GM19438 (cell line): ENCODE data around the gene KRTAP10-7.
"Not testable (repeated sequence)": the region's sequence is repeated elsewhere in the genome, so short reads cannot be mapped to it uniquely, and the experiment has no call there.

Source experiments
- ATAC-seq: cut with Tn5 transposase; IDR thresholded peaks from one replicate; pipeline ENCODE4 v1.9.1; 2021; ENCODE audit warnings: low read depth; ENCODE audit not compliant: unreplicated experiment

The KRTAP10-7 gene

DNA sequence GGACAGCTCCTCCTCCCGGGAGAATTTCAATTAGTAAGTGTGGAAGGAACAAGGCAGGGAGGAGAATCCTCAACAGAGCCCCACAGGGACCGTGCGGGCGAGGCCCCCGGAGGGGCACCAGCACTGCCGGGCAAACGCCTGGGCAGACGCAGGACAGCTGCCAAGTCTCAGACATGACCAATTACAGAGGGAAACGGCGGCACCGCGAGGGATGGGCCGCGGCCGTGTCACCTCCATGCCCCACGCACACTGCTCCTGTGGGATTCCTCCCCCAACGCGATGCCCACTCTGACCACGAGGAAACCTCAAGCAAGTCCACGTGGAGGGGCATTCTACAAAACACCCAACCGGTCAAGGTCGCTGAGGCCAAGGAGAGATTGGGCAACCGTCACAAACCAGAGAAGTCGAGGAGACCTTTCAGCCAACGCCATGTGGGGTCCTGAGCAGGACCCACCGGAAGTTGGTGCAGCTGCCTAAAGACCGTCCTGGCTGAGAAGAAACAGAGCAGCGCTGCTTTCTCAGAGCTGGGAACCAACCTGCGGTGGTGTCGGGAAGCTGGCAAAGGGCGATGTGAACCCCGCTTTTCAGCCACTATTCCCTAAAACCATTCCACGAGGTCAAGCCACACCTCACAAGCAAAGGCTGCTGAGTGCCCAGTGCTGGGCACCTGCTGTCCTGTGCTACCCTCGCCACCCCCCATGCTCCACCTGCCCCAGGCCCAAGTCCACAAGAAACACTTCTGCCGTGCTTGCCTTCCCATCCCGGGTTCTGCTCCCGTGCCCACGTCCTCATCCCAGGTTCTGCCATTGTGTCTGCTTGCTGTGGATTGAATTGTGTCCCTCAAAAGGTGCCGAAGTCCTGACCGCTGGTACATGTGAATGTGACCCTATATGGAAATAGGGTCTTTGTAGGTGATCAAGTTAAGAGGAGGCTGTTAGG, 28.3 kb upstream of the KRTAP10-7 start:
- no peak for ATAC-seq

DNA sequence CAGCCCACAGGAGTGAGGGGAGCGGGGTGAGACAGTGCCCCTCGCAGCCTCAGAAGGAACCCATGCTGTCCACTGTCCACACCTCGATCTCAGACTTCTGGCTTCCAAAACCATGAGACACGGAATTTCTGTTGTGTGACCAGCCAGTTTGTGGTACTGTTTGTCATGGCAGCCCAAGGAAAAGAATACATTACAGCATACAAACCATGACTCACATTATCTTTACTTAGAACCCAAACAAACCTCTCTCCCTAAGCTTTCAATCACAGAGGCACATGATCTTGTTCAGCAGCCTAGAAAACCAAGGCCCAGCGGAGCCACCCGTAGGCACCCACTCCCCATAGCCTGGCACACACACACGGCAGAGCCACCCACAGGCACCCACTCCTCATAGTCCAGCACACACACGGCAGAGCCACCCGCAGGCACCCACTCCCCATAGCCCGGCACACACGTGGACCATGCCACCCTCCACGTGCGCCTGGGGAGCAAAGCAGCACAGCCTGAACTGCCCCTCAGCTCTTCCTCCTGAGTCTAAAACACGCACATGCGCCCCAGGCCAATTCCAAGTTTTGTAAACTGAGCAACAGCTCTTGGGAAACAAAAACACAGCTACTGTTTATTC, 27.3 kb upstream of the KRTAP10-7 start:
- ATAC-seq = no peak

DNA sequence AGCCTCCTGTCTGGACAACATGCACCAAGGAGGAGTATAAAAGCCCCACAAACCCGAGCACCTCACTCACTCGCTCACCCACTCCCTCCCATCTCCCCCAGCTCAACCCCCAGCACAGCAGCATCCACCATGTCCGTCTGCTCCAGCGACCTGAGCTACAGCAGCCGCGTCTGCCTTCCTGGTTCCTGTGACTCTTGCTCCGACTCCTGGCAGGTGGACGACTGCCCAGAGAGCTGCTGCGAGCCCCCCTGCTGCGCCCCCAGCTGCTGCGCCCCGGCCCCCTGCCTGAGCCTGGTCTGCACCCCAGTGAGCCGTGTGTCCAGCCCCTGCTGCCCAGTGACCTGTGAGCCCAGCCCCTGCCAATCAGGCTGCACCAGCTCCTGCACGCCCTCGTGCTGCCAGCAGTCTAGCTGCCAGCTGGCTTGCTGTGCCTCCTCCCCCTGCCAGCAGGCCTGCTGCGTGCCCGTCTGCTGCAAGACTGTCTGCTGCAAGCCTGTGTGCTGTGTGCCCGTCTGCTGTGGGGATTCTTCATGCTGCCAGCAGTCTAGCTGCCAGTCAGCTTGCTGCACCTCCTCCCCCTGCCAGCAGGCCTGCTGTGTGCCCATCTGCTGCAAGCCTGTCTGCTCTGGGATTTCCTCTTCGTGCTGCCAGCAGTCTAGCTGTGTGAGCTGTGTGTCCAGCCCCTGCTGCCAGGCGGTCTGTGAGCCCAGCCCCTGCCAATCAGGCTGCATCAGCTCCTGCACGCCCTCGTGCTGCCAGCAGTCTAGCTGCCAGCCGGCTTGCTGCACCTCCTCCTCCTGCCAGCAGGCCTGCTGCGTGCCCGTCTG, 26.6 kb upstream of the KRTAP10-7 start, which contains the start of gene KRTAP10-4:
KRTAP10-4 (plus strand) TSS at position 100 of the 827 bp plus-strand sequence; CDS start at position 130, 30 bp downstream.
- ATAC-seq = not testable (repeated sequence)

DNA sequence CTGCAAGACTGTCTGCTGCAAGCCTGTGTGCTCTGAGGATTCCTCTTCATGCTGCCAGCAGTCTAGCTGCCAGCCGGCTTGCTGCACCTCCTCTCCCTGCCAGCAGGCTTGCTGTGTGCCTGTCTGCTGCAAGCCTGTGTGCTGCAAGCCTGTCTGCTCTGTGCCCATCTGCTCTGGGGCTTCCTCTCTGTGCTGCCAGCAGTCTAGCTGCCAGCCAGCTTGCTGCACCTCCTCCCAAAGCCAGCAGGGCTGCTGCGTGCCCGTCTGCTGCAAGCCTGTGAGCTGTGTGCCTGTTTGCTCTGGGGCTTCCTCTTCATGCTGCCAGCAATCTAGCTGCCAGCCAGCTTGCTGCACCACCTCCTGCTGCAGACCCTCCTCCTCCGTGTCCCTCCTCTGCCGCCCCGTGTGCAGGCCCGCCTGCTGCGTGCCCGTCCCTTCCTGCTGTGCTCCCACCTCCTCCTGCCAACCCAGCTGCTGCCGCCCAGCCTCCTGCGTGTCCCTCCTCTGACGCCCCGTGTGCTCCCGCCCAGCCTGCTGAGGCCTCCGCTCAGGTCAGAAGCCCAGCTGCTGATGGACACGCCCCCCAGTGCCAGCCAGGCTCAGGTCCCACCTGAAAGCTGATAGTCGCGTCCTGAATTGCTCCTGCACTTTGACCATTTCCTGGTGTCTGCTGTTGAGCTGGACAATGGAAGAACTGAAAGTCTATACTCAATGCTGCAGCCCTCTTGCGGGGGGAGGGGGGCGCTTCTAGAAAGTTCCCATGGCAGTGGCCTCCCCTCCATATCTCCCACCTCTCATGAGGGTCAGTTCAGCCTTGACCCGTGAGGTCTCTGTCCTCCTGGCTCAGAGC, 25.7 kb upstream of the KRTAP10-7 start:
- no peak for ATAC-seq

DNA sequence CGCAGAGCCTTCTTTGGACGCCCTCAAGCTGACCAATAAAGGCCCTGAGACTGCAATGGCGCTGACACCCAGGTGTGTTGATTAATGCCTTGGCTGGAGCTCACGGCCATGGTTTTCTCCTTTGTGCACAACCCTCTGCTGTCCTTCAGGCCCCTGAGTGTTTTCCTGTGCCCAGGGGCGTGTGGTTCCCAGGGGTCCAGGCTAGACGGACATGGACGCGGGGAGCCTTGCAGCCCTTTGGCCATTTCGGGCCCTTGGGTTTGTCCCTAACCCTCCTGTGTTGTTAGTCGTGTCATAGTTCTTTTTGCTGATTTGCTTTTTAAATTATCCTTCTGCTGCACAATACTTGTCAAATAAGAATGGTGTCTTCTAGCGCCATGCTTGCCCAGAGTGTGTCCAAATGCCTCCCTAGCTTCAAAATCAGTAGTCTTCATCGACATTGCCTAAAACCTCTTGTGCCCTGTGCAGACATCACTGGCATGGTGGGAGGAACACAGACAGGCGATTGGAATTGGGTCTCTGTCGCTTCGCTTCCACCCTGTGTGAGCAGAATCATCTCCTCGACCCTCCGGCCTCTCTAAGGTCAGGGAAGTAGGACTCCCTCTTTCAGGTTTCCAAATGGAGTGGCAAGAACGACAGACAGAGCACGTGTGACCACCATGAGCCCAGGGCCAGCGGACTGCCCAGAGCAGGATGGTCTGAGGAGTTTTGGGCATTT, 24.9 kb upstream of the KRTAP10-7 start:
- no peak for ATAC-seq

DNA sequence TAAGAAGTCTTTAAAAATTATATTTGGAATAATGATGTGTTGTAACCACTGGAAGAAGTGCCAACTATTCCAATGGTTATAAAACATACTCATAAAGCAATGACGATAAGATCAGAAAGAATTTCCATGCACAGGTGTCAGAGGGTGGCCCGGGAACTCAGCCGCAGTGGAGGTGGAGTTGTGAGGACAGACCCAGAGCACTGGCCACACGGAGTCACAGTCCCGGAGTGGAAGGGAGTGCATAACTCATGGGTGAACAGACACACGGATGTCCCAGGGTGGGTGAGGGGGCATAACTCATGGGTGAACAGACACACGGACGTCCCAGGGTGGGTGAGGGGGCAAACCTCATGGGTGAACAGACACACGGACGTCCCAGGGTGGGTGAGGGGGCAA, 24.4 kb upstream of the KRTAP10-7 start:
- no peak for ATAC-seq

DNA sequence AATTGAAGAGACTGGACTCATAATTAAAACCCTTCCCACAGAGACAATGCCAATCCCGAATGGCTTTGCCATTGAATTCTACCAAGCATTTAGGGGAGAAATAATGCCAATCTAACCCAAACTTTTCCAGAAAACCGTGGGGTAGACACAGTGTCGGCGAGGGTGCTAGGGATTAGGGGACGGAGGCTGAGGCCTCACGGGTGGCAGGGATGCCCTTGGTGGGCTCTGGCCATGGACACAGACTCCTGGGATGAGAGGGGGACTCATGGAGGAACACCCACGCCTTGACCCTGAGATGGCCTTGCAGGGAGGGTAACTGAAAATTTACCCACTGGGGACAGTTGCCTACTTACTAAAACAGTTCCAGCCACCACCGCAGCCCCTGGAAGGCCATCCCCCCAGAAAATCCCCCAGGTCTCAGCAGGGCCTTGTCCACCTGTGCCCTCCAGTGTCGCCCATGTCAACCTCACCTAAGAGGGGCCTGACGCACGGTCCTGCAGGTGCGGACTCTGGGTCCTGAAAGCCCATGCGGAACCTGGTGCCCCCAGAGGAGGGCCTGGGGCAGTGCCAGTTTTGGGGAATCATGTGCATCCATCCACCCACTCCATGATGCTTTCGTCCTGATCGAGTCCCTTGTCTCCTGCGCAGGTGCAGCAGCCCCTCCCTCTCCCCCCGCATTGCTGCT, 21.9 kb upstream of the KRTAP10-7 start:
- no peak for ATAC-seq

DNA sequence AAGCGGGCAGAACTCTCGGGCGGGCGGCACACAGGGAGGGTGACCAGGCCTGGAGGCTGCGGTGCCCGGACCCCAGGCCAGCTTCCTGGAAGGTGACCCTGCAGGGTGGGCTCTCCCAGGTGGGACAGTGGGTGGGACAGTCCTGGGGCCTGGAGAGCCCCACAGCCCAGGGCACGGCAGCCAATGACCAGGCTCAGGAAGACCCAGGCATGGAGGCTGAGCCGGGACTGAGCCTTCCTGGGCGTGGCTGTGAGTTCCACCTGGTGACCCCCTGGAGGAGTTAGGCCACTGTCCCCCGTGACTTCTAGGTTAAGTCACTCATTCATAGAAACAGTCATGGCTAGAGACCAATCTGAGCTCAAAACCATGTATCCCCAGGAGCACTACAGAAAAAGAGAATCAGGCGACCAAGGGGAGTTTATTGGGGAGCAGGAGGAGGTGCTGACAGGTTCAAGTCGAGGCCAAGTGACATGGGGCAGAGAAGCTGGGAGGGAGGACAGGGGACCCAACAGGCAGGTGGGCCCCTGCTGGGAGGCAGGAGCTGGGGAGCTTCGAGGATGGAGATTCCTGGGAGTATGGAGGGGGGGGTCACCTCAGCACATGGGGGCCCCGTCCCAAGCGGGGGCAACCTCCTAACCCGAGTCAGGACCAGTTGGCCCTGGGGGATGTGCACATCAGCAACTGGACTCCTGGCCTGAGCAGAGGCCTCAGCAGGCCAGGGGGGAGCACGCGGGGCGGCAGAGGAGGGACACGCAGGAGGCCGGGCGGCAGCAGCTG, 21.2 kb upstream of the KRTAP10-7 start:
- ATAC-seq = no peak

DNA sequence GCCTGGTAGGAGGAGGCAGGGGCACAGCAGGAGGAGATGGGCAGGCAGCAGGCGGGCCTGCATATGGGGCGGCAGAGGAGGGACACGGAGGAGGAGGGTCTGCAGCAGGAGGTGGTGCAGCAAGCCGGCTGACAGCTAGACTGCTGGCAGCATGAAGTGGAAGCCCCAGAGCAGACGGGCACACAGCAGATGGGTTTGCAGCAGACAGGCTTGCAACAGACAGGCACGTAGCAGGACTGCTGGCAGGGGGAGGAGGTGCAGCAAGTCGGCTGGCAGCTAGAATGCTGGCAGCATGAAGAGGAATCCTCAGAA, 20.6 kb upstream of the KRTAP10-7 start:
- ATAC-seq = no peak

DNA sequence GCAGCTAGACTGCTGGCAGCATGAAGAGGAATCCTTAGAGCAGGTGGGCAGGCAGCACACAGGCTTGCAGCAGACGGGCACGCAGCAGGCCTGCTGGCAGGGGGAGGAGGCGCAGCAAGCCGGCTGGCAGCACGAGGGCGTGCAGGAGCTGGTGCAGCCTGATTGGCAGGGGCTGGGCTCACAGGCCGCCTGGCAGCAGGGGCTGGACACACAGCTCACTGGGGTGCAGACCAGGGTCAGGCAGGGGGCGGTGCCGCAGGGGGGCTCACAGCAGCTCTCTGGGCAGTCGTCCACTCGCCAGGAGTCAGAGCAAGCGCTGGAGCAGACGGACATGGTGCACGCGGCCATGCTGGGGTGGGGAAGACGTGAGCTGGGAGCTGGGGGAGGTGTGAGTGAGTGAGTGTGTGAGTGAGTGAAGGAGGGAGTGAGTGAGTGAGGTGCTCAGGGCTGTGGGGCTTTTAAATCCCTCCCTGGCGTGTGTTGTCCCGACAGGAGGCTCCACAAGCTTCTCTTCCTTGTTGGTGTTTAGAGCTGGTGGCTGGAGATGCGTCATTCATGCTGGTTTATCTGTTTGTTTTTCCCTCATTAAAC, 20.1 kb upstream of the KRTAP10-7 start, which contains the start of gene KRTAP10-5:
KRTAP10-5 (minus strand) TSS at position 374 of the 591 bp plus-strand sequence; CDS start at position 348, 26 bp downstream.
- not testable (repeated sequence) for ATAC-seq

DNA sequence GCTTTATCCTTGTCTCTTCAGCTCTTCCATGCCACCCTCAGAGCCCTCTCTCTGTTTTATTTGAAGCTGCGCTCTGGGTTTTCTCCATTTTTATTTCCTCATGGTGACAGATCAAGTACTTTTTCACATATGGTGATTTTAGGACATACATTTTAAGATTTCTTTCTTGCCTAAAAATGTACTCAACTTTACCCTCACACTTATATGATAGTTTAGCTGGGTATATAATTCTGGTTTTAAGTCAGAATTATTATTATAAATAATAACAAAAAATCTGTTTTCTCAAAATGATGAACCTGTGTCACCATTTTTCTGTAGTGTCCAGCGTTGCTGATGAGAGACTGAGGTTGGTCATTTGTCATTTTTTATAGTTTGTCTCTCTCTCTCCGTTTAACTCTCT, 19.2 kb upstream of the KRTAP10-7 start:
- no peak for ATAC-seq

DNA sequence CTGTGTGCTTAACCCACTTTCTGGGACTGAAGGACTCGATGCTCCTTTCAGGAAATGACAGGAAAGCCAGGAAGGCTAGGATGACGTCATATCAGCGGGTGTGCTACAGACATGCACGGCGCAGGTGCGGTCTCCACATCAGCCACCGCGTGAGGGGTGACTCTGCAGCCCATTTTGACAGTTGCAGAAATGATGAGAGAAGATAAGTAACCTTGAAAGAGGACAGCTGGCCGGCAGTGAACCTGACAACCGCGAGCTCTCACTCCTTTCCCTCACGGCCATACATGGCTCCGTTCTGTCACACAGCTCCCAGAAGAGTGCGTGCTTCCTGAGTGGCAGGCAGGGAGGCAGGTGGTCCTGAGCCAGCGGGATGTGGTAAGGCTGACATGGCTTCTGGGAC, 18.3 kb upstream of the KRTAP10-7 start:
- no peak for ATAC-seq

DNA sequence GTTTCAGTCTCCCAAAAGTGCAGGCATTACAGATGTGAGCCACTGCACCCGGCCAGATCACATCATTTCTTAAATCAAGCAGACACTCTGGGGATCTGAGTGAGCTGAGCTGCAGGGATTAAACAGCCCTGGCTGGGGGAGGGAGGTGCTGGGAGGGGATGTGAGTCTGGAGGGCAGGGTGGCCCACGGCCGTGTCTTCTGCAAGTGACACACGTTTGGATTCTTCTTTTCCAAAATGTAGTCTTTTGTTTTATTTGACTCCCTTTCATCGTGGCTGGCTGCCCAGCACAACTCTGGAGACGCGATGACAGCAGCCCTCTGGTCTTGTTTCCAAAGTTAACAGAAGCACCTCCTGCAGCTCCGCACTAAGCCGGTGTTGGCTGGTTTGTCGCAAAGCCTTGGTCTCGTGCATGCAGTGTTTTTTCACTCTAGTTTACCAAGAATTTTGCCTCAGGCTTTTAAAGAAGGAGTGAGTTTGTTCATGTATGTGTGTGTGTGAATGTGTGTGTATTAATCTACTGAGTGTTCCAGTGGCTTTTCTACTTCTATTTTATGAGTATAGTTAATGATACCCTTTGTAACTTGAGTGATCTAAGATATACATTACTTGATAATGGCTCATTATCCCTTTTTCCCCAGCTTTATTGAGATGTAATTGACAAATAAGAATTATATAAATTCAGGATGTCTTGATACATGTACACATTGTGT, 17.2 kb upstream of the KRTAP10-7 start:
- no peak for ATAC-seq

DNA sequence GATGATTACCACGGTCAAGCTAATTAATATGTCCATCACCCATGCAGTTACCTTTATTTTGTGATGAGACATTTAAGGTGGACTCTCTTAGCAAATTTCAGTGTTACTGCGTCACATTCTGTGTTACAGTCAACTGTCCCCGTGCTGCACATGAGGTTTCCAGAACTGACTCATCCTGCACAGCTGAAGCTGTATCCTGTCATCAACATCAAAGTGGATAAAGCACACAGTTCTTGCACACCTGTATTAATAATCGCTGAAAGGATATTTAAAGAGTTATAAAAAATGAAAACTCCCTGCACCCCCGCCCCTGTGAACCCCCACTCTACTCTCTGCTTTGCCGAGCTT, 16.6 kb upstream of the KRTAP10-7 start:
- ATAC-seq = no peak

DNA sequence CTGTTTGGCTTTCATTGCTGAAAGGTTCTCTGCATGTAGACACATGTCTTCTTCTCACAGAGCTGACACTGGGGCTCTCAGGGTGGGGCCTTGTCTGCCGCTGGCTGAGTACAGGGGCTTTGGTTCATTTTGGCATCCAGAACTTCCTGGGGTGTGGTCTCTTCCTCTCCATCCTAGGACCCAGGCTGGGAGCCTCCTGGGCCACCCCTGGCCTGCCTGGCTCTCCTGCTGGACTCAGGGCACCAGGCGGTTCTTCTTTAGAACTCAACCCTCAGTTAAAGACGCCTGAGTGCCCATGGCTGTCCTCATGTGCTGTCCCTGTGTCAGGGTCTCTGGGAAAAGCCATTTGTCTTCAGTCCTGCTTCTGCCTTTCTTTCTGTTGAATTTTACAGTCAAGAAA, 14.5 kb upstream of the KRTAP10-7 start:
- no peak for ATAC-seq

DNA sequence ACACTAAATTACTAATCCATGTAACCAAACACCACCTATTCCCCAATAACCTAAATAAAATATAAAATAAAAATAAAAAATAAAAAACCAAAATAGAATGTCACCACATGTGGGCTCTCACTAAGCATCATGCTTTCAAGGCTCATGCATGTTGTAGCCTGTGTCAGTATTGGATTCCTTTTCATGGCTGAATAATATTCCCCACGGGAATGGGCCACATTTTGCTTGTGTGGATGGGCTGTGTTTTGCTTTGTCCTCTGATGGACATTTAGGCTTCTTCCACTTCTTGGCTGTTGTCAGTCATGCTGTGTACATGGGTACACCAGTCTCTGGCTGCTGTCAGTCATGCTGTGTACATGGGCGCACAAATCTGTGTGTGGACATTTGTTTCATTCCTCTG, 11.3 kb upstream of the KRTAP10-7 start:
- ATAC-seq = no peak

DNA sequence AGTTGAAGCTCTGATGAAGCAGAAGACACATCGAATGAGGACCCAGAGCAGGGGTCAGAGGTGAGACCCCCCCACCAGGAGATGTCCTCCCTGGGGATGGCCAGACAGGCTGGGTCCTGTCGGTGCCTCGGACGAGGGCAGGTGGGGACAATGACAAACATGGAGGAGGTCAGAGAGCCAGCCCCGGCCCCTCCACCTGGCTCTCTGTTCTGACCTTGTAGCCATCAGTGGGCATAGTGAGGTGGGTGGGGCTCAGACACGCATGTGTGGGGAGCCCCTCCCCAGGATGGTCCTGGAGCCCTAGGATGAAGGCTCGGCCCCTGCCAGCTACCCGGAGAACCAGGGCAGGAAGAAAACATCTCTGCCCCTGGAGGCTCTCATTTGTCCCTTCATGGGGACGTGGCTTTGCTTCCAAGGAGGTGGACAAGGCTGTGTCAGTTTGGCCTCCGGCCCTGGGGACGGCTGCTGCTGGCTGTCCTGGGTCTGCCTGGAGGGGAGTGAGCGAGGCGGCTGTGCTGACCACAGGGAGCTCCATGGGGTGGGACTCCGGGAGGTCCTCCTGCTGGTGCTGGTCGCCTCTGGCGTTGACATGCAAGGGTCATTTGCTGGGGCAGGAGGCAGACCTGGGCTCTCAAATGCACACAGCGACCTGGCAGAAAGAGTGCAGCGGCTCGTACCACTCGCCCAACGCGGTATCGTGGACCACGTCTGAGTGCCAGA, 10.7 kb upstream of the KRTAP10-7 start:
- ATAC-seq = no peak
